Measurements from ENCODE around the gene ARHGAP10. TPM values are rescaled to one million over a fixed set of nuclear protein-coding genes. Genes with fewer than 3 reads are reported as not detected.
A peak's percentile ranks its signal among the peaks of the same experiment; 100 is the strongest.

The ARHGAP10 gene
- total RNA-seq, 2 experiments from 2014 or later: 6.1 to 6.2 TPM

- H3K27ac Mint-ChIP-seq: no peak overlapping the region
- DNase-seq (no peak), ATAC-seq (no peak)
- no peak overlapping the region for H3K4me3 Mint-ChIP-seq
- H3K9me3 Mint-ChIP-seq (ENCODE audit: low read depth): no peaks in the 10 kb centered on the region
- ChIA-PET POLR2A (no interaction called here), CTCF (no interaction called here)
- peaks cover 2% of the 10 kb centered on the region for H3K36me3 Mint-ChIP-seq (ENCODE audit: low read depth)
- peaks cover 10% of the 10 kb centered on the region for H3K4me1 Mint-ChIP-seq
- H3K27me3 Mint-ChIP-seq: no peaks in the 10 kb centered on the region
- intact Hi-C loops (cut with DNase I, micrococcal nuclease): no loop called here
These were observed 21.2 kb downstream of the ARHGAP10 start for GRCh38 chr4:147753047-147753446.

DNA sequence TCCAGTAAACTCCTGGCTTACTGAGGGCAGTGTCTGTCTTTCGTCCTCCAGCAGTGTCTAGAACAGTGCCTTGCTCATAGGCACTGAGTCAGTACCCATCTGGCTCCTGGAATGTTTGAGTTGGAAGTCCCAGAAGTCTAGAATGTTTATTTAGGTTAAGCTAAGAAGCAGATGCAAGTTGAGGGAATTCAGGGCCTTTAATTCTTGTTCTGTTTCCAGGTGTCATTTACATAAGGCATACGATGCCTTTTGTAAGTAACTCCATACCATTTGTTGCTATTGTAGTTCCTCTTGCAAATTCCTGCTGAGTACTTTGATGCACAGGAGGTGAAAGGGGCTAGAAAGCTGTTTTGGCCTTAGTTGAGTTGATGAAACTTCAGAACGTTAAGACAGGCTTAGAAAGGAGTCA is 22.2 kb downstream of the ARHGAP10 start:
- Mint-ChIP-seq H3K9me3 (ENCODE audit: low read depth) (no peaks in the 10 kb centered on the region), H3K4me1 (peaks cover 10% of the 10 kb centered on the region), H3K36me3 (ENCODE audit: low read depth) (peaks cover 2% of the 10 kb centered on the region), H3K4me3 (no peak overlapping the region), H3K27me3 (no peaks in the 10 kb centered on the region), H3K27ac (no peak overlapping the region)
- CTCF ChIA-PET: interaction anchor here (0.9 kb wide), 1 partner anchor 113 kb away, joined by 6 read pairs; no protein-coding TSS in a partner anchor
- intact Hi-C loops (cut with DNase I, micrococcal nuclease): no loop called here
- no peak for DNase-seq
- no peak for ATAC-seq
- POLR2A ChIA-PET: no interaction called here

DNA sequence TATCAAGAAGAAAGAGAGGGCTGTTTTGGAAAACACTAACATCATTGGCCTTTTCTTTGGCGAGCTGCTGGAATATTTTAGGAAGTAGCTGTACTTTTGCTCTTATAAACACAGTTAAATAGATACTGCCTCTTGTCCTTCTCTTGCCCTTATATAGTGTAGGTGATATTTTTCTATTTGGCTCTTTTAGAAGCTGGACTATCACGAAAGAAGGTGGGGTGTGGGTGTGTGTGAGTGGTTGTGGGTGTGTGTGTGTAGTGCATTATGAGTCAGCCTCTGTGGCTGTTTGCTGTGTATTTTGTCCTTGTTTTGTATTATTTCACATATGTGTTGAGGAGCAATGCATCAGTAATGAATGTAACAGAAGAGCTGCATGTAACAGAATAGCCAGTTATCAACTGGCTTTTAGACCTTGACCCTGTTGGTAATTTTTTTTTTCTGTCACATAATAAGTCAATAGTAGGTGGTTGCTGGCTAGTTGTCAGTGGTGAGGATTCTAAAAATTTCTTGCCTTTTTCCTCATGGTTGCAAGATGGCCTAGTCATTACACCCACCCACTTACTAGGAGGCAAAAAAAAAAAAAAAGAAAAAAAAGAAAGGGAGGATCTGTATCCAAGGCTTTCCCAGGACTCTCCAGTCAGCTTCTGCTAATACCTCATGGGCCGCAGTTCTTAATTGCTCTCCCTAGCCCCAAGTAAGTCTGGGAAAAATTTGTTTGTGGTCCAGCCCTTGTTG is 23.8 kb downstream of the ARHGAP10 start:
- H3K4me1 Mint-ChIP-seq: peaks cover 3% of the 10 kb centered on the region
- H3K27ac Mint-ChIP-seq: no peak overlapping the region
- H3K4me3 Mint-ChIP-seq: no peak overlapping the region
- ATAC-seq (no peak), DNase-seq (no peak)
- H3K27me3 Mint-ChIP-seq: no peaks in the 10 kb centered on the region
- peaks cover 2% of the 10 kb centered on the region for H3K36me3 Mint-ChIP-seq (ENCODE audit: low read depth)
- intact Hi-C loops (cut with DNase I, micrococcal nuclease): no loop called here
- no peaks in the 10 kb centered on the region for H3K9me3 Mint-ChIP-seq (ENCODE audit: low read depth)
- POLR2A ChIA-PET: no interaction called here
- CTCF ChIA-PET: no interaction called here

GRCh38 chr4:147756417-147756816 is 24.5 kb downstream of the ARHGAP10 start:
- CTCF ChIA-PET: no interaction called here
- ATAC-seq: no peak
- POLR2A ChIA-PET: no interaction called here
- Mint-ChIP-seq H3K9me3 (ENCODE audit: low read depth) (no peaks in the 10 kb centered on the region), H3K4me3 (no peak overlapping the region), H3K36me3 (ENCODE audit: low read depth) (peaks cover 2% of the 10 kb centered on the region), H3K27ac (no peak overlapping the region), H3K4me1 (peaks cover 3% of the 10 kb centered on the region), H3K27me3 (no peaks in the 10 kb centered on the region)
- DNase-seq: no peak
- intact Hi-C loops (cut with DNase I, micrococcal nuclease): no loop called here

GRCh38 chr4:147760176-147760575 is 28.3 kb downstream of the ARHGAP10 start:
- DNase-seq (no peak), ATAC-seq (no peak)
- Mint-ChIP-seq H3K4me1 (peaks cover 3% of the 10 kb centered on the region), H3K36me3 (ENCODE audit: low read depth) (peaks cover 2% of the 10 kb centered on the region), H3K27ac (no peak overlapping the region), H3K9me3 (ENCODE audit: low read depth) (no peaks in the 10 kb centered on the region), H3K27me3 (no peaks in the 10 kb centered on the region), H3K4me3 (no peak overlapping the region)
- ChIA-PET CTCF (interaction anchor here (0.9 kb wide), 1 partner anchor 107 kb away, joined by 3 read pairs; no protein-coding TSS in a partner anchor), POLR2A (no interaction called here)
- intact Hi-C loops (cut with DNase I, micrococcal nuclease): no loop called here

- no peak for ATAC-seq
- H3K36me3 Mint-ChIP-seq (ENCODE audit: low read depth): peaks cover 2% of the 10 kb centered on the region
- peaks cover under 1% of the 10 kb centered on the region for H3K4me1 Mint-ChIP-seq
- H3K4me3 Mint-ChIP-seq: no peak overlapping the region
- ChIA-PET CTCF (interaction anchor here (0.9 kb wide), 1 partner anchor 106 kb away, joined by 3 read pairs; no protein-coding TSS in a partner anchor), POLR2A (no interaction called here)
- DNase-seq: no peak
- H3K27ac Mint-ChIP-seq: no peak overlapping the region
- intact Hi-C loops (cut with DNase I, micrococcal nuclease): no loop called here
- H3K27me3 Mint-ChIP-seq: no peaks in the 10 kb centered on the region
- H3K9me3 Mint-ChIP-seq (ENCODE audit: low read depth): no peaks in the 10 kb centered on the region
These were observed 28.8 kb downstream of the ARHGAP10 start for GRCh38 chr4:147760695-147761094.

- no peaks in the 10 kb centered on the region for H3K4me1 Mint-ChIP-seq
- DNase-seq: no peak
- CTCF ChIA-PET: no interaction called here
- H3K27ac Mint-ChIP-seq: no peak overlapping the region
- no peaks in the 10 kb centered on the region for H3K9me3 Mint-ChIP-seq (ENCODE audit: low read depth)
- no peak overlapping the region for H3K4me3 Mint-ChIP-seq
- POLR2A ChIA-PET: no interaction called here
- intact Hi-C loops (cut with DNase I, micrococcal nuclease): no loop called here
- no peaks in the 10 kb centered on the region for H3K27me3 Mint-ChIP-seq
- peaks cover 2% of the 10 kb centered on the region for H3K36me3 Mint-ChIP-seq (ENCODE audit: low read depth)
- ATAC-seq: no peak
These were observed 29.5 kb downstream of the ARHGAP10 start for GRCh38 chr4:147761218-147761883.

DNA sequence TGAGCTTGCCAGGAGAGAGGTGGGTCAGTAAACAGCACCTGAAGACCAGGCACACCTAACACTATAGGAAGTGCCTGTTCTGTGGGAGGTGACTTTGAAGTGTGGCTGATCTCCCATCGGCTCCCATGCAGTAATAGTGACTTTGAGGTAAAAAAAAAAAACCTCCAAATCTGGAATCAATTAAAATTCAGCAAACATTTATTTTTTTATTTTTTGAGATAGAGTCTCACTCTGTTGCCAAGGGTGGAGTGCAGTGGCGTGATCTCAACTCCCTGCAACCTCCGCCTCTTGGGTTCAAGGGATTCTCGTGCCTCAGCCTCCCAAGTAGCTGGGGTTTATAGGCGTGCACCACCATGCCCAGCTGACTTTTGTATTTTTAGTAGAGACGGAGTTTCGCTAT is 32.4 kb downstream of the ARHGAP10 start:
- ChIA-PET POLR2A (interaction anchor here (0.6 kb wide), 1 partner anchor 116 kb away, joined by 3 read pairs; no protein-coding TSS in a partner anchor), CTCF (interaction anchor here (1.4 kb wide), 1 partner anchor 16 kb away, joined by 4 read pairs; no protein-coding TSS in a partner anchor)
- intact Hi-C loops (cut with DNase I, micrococcal nuclease): no loop called here
- Mint-ChIP-seq H3K4me3 (no peak overlapping the region), H3K4me1 (peaks cover 10% of the 10 kb centered on the region), H3K9me3 (ENCODE audit: low read depth) (no peaks in the 10 kb centered on the region), H3K36me3 (ENCODE audit: low read depth) (no peaks in the 10 kb centered on the region), H3K27me3 (no peaks in the 10 kb centered on the region), H3K27ac (no peak overlapping the region)
- no peak for DNase-seq
- no peak for ATAC-seq

DNA sequence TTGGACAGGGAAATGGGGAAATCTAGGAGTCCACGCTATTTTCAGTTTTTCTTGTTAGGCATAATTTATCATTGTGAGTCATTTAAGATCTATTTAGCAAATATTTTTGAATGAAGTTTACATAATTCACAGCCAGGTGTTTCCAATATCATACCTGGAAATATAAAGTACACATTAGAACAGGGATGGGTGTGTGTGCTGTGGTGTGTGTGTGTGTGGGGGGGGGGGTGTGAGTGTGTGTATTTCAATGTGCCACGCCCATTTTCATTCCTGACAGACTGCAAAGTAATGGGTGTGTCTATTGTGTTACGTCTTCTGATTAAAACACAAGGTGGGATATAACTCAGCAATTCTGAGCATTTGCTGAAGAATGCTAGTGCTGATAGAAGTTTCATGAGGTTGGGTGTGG is 33.2 kb downstream of the ARHGAP10 start:
- Mint-ChIP-seq H3K4me3 (no peak overlapping the region), H3K9me3 (ENCODE audit: low read depth) (no peaks in the 10 kb centered on the region), H3K36me3 (ENCODE audit: low read depth) (no peaks in the 10 kb centered on the region), H3K27me3 (no peaks in the 10 kb centered on the region), H3K4me1 (peaks cover 18% of the 10 kb centered on the region), H3K27ac (no peak overlapping the region)
- ATAC-seq: no peak
- CTCF ChIA-PET: no interaction called here
- intact Hi-C loops (cut with DNase I, micrococcal nuclease): no loop called here
- DNase-seq: no peak
- POLR2A ChIA-PET: no interaction called here

GRCh38 chr4:147768113-147768512 is 36.2 kb downstream of the ARHGAP10 start:
- ATAC-seq (peak; percentile 72), DNase-seq (peak; percentile 42)
- H3K27ac Mint-ChIP-seq: no peak overlapping the region
- H3K27me3 Mint-ChIP-seq: no peaks in the 10 kb centered on the region
- H3K4me3 Mint-ChIP-seq: no peak overlapping the region
- H3K9me3 Mint-ChIP-seq (ENCODE audit: low read depth): no peaks in the 10 kb centered on the region
- peaks cover 20% of the 10 kb centered on the region for H3K4me1 Mint-ChIP-seq
- intact Hi-C loops (cut with DNase I, micrococcal nuclease): no loop called here
- POLR2A ChIA-PET: no interaction called here
- CTCF ChIA-PET: interaction anchor here (0.6 to 2.0 kb wide), 7 partner anchors 13 to 138 kb away, joined by 3 to 14 read pairs (median 4); no protein-coding TSS in a partner anchor
- no peaks in the 10 kb centered on the region for H3K36me3 Mint-ChIP-seq (ENCODE audit: low read depth)

- Mint-ChIP-seq H3K36me3 (ENCODE audit: low read depth) (no peaks in the 10 kb centered on the region), H3K4me1 (peaks cover 25% of the 10 kb centered on the region), H3K27ac (peak overlapping the region; percentile 13), H3K27me3 (no peaks in the 10 kb centered on the region), H3K9me3 (ENCODE audit: low read depth) (no peaks in the 10 kb centered on the region), H3K4me3 (no peak overlapping the region)
- no peak for DNase-seq
- intact Hi-C loops (cut with DNase I, micrococcal nuclease): loop anchor here in 1 of 2 experiments (1.0 kb wide), 1 partner anchor 25 kb away; no protein-coding TSS in a partner anchor
- POLR2A ChIA-PET: no interaction called here
- CTCF ChIA-PET: no interaction called here
- ATAC-seq: peak; percentile 73
These were observed 37.5 kb downstream of the ARHGAP10 start for GRCh38 chr4:147769386-147769785.

DNA sequence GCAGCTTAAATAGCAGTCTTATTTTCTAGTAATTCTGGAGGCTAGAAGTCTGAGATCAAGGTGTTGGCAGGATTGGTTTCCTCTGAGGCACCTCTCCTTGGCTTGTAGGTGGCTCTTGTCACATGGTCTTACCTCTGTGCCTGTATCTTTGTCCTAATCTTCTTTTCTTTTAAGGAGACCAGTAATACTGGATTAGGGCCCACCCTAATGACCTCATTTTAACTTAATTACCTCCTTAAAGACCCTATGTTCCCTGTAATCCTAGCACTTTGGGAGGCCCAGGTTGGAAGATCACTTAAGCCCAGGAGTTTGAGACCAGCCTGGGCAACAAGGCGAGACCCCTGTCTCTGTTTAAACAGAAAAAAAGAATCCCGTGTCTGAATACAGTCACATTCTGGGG is 38.9 kb downstream of the ARHGAP10 start:
- Mint-ChIP-seq H3K27ac (no peak overlapping the region), H3K9me3 (ENCODE audit: low read depth) (no peaks in the 10 kb centered on the region), H3K4me1 (peaks cover 25% of the 10 kb centered on the region), H3K36me3 (ENCODE audit: low read depth) (no peaks in the 10 kb centered on the region), H3K4me3 (no peak overlapping the region), H3K27me3 (no peaks in the 10 kb centered on the region)
- ChIA-PET CTCF (interaction anchor here (0.7 to 1.8 kb wide), 4 partner anchors 71 to 702 kb away, joined by 3 to 6 read pairs (median 4); no protein-coding TSS in a partner anchor), POLR2A (no interaction called here)
- DNase-seq (no peak), ATAC-seq (no peak)
- intact Hi-C loops (cut with DNase I, micrococcal nuclease): no loop called here
